HCT116 (cell line): ENCODE data around the gene DAPP1.

Source experiments
- EGR1 ChIP-seq: IDR thresholded peaks from 2 replicates; pipeline ENCODE4 v1.6.1; 2012; ENCODE audit warnings: low read depth
- EZH2 ChIP-seq: fragments of 200-600 bp; sonication (generic); IDR thresholded peaks from 2 replicates; pipeline ENCODE4 v1.6.1; 2017; ENCODE audit warnings: antibody characterized with exemption, mixed run types
- TF ChIP-seq, protein P1 (sequence below), 3 experiments: fragments of 200-600 bp in 1 of 3; sonication (generic) in 1 of 3; IDR thresholded peaks in 2 of 3; conservative IDR thresholded peaks in 1 of 3; 2 replicates each; pipeline ENCODE4 v1.5.1; 2012 to 2017; ENCODE audit warnings: low read depth in 2 of 3, low read length in 2 of 3, antibody characterized with exemption in 1 of 3, borderline replicate concordance in 1 of 3, control low read depth in 1 of 3, mild to moderate bottlenecking in 1 of 3, mixed read lengths in 1 of 3, mixed run types in 1 of 3, moderate library complexity in 1 of 3; ENCODE audit not compliant: insufficient read depth in 1 of 3

DNA sequence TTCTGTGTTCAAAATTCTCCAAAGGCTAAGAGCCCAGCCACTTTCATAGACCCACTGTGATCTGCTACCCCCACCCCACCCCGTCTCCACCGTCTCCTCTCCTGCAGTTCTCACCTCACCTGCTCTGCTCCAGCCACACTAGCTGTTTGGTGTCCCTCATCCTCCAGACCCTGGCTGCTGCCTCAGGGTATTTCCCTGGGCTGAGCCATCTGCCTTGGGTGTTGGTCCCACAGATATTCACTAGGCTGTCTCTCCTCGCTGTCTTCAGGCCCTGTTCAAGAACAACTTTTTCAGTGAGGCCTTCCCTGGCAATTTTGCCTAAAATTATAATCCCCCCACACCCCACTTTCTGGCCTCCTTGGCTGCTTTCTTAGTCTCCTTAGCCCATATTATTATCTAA is 31.8 kb upstream of the DAPP1 start:
- no peak for TF ChIP-seq EGR1
- no peak for TF ChIP-seq EZH2
- TF ChIP-seq, protein P1, sequence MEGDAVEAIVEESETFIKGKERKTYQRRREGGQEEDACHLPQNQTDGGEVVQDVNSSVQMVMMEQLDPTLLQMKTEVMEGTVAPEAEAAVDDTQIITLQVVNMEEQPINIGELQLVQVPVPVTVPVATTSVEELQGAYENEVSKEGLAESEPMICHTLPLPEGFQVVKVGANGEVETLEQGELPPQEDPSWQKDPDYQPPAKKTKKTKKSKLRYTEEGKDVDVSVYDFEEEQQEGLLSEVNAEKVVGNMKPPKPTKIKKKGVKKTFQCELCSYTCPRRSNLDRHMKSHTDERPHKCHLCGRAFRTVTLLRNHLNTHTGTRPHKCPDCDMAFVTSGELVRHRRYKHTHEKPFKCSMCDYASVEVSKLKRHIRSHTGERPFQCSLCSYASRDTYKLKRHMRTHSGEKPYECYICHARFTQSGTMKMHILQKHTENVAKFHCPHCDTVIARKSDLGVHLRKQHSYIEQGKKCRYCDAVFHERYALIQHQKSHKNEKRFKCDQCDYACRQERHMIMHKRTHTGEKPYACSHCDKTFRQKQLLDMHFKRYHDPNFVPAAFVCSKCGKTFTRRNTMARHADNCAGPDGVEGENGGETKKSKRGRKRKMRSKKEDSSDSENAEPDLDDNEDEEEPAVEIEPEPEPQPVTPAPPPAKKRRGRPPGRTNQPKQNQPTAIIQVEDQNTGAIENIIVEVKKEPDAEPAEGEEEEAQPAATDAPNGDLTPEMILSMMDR (IDR thresholded peaks at IDR 0.05 in 2 of 3, conservative IDR thresholded peaks at IDR 0.05 in 1 of 3; ENCODE audit: borderline replicate concordance in 1 of 3, insufficient read depth in 1 of 3, low read depth in 2 of 3, low read length in 2 of 3), result no peak
